Bronchus fibroblast of lung (primary cell): ENCODE results near the gene COL11A1. TPM values are rescaled to one million over a fixed set of nuclear protein-coding genes. Genes with fewer than 3 reads are reported as not detected.

Experiments
- total RNA-seq: library from RNA; depleted of rRNA; stranded (reverse); fragments of >200 nt; gene quantifications from 2 replicates; pipeline ENCODE4 v1.2.3, GENCODE V29; 2015

COL11A1 gene
- 7.9 and 8.8 TPM in 2 replicates for total RNA-seq

GRCh38 chr1:103108376-103109150 is at the start of gene COL11A1:
COL11A1 (minus strand) TSS chr1:103108522; CDS start chr1:103108178, 344 bp downstream.

